ENCODE data around the gene TRPC1.

TRPC1 gene

DNA sequence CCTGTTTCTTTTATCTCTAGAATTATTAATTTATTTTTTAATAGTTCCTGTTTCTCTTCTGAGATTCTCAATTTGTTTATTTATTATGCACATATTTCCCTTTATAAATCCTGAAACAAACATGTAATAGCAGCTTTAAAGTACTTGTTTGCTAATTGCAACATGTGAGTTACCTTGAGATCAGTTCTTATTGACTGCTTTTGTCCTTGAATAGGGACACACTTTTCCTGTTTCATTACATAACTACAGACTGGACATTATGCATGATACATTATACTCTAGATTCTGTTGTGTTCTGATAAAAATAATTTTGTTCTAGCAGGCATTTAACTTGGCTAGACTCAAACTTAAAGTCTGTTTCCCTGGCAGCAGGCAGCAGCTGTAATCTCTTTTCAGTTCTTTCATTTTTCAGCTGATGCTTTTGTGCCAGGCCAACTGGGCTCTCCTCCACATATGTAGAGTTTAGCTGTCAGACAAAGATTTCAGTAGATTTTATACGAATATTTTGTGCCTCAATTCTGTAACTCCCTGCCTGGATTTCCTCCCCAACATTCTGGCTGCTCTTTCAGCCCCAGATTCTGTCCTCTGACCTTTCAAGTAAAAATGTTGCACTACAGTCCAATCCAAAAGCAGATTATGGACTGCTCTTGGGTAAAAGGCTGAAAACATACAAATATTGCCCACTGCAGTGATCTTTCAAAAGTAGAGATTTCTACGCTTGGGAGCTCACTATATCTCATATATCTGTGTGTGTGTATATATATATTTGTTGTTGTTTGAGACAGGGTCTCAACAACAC lies 123.1 kb downstream of the TRPC1 start:
- DNase-seq: no peak

DNA sequence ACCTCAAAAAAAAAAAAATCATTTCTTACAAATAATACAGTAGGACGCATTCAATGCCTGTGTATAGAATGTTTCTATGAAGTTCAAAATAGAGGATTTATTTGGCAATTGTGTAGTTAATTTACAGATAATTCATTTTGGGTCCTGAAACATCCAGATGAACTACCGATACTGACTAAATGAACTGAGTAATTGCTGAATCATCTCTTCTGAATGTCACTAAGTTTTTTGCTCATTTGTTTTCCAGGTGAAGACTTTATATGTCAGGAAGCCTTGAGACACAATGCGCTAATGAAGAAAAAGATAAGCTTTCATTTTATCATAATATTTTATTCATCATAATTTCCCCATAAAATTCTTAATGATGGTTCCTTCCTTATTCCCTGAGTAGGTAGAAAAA lies 125.3 kb downstream of the TRPC1 start:
- no peak for DNase-seq

DNA sequence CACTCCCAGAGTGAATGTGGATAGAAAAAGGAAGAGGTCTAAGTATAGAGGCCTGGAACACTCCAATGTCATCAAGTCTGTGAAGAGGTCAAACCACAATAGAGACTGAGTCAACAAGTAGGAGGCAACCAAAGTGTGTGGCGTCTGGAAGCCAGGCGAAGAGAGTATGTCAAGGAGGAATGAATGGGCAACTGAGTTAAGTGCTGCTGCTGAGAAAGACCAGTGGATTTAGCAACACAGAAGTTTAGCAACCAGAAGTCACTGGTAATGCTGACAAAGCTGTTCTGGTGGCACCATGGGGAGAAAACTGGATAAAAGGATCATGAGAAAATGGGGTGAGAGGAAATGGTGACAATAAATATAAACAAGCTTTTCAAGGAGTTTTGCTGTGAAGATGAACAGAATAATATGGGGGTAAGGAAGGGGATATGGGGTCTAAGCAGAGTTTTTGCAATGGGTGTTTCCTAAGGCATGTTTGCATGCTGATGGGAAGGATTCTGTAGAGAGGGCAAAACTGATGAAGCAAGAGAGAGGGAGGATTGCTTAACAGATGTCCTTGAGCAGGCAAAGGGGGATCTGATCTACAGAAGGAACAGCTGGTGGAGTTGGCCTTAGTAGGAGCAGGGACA lies 126.7 kb downstream of the TRPC1 start:
- DNase-seq: no peak

DNA sequence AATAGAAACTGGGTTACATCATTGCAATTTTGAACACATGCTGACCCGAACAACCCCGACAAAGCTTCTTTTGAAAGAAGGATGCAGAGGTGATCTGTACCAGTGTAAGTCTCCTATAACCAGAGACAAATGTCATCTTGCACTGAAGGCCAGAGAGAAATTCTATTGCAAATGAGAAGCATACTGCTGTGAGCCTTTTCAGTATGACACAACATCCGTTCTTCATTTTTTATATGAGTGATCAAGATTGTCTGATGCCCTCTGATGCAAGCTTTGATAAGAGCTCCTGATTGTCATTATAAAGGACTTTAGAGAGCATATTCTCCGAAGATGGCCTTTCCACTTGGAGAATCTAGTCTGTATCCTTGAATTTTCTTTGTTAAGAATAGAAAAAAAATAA lies 128.2 kb downstream of the TRPC1 start:
- DNase-seq: no peak

DNA sequence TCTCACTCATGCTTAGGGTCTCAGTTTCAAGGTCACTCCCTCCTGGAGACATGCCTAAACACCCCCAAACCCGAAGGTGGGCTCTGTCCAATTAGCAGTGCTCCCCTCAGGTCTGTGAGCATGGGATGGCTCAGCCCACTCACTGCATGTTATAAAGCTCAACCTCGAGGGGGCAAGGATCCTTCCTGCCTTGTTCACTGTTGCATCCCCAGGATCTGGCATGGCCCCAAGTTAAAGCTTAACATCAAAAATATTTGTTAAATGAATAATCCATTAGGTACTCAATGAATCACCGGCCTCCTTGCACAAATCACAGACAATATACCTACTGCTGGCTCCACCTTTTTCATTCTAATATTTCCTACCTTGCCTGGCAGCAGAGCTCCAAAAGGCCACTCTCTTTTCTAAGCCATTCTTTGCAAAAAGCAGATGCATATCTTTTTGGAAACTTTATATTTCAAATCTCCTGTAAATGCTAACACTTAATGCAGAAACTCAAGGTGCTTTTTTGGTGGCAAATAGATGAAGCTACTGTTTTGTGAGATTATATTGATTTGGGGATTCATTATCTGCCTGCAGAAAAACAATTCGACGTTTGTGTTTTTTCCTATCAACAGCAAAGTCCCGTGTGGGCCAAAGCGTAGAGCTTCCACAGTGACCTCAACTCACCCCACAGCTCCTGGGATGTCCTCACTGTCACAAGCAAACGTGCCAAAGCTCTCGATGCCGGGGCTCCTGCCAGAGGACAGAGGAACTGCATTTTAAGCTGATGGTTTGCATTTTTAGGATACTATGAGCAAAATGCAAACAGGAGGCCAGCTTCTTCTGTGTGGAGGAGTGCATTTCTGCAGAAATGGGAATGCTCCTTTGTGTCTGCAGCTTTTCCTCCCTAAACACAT lies 129.7 kb downstream of the TRPC1 start:
- no peak for DNase-seq

DNA sequence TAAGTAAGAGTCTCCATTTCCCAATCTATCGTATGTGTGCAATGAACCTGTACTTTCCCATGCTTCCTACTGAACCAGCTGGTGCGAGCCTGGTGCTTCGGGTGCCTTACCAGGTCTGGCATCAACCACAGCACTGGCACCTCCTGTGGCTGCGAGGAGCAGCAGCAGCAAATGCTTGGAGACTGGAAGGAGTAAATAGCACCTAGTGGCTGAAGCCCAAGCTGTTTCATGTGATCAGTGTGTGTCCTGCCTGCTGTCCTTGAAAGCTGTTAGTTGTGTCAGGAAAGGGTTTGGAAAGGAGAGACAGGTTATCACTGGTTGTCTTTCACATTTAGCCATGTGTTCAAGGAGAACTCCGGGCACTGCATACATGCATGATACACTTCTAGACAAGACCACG lies 133.2 kb downstream of the TRPC1 start:
- DNase-seq: peak; percentile 47
